ENCODE data around the gene ANKS3. TPM values are rescaled to one million over a fixed set of nuclear protein-coding genes. Genes with fewer than 3 reads are reported as not detected.

The ANKS3 gene
- total RNA-seq, 4 donors from 2014 or later, result 22.9 to 35.3 (median 25.1) TPM

- H3K27ac ChIP-seq, result peak overlapping the region in 1 of 3 donors; percentile 22
- no peaks in the 10 kb centered on the region for H3K9me3 ChIP-seq
- intact Hi-C loops (cut with DNase I), result loop anchor here (5.0 kb wide), 2 partner anchors 37 to 78 kb away; partner anchors contain the start of genes ANKS3 and DNAAF8
- 64 to 81% methylated on average over 10 to 11 of the region's 12 CpGs for WGBS, 2 donors
- no peak for DNase-seq
- H3K36me3 ChIP-seq, result peaks cover 37 to 41% of the 10 kb centered on the region in 2 donors
- H3K4me3 ChIP-seq (replicated peaks in 1 of 3), result no peak overlapping the region
- TF ChIP-seq CTCF (IDR thresholded peaks at IDR 0.05) (no peak), POLR2A (IDR thresholded peaks at IDR 0.05) (no peak)
- H3K27me3 ChIP-seq, result no peaks in the 10 kb centered on the region
- H3K4me1 ChIP-seq, result peaks cover 15 to 22% of the 10 kb centered on the region in 2 donors
Measured at GRCh38 chr16:4695473-4696171, 38.4 kb downstream of the ANKS3 start.

GRCh38 chr16:4694642-4695451 lies 39.2 kb downstream of the ANKS3 start:
- peaks cover 33% of the 10 kb centered on the region in 2 donors for H3K36me3 ChIP-seq
- WGBS, 2 donors, result 34 to 39% methylated on average over 5 to 9 of the region's 26 CpGs

GRCh38 chr16:4693956-4694641 lies 40.0 kb downstream of the ANKS3 start:
- Histone ChIP-seq H3K27me3 (no peaks in the 10 kb centered on the region), H3K36me3 (peaks cover 26 to 33% of the 10 kb centered on the region in 2 donors), H3K4me3 (replicated peaks in 1 of 3) (peak overlapping the region; percentile 34 to 97 (median 97)), H3K4me1 (peaks cover 15 to 22% of the 10 kb centered on the region in 2 donors), H3K27ac (peak overlapping the region; percentile 22 to 91 (median 87)), H3K9me3 (no peaks in the 10 kb centered on the region)
- no peak for TF ChIP-seq CTCF (IDR thresholded peaks at IDR 0.05)
- no peak for TF ChIP-seq POLR2A (IDR thresholded peaks at IDR 0.05)
- intact Hi-C loops (cut with DNase I), result no loop called here
- WGBS, 2 donors, result 8 to 13% methylated on average over 4 to 7 of the region's 54 CpGs
- DNase-seq, result peak; percentile 73

More at GRCh38 chr16:4694642-4695451, 39.2 kb downstream of the ANKS3 start:
- intact Hi-C loops (cut with DNase I), result loop anchor here (5.0 kb wide), 2 partner anchors 37 to 78 kb away; partner anchors contain the start of genes ANKS3 and DNAAF8
- no peaks in the 10 kb centered on the region for H3K27me3 ChIP-seq
- H3K4me1 ChIP-seq, result peaks cover 15 to 22% of the 10 kb centered on the region in 2 donors
- TF ChIP-seq POLR2A (IDR thresholded peaks at IDR 0.05), result no peak
- TF ChIP-seq CTCF (IDR thresholded peaks at IDR 0.05), result no peak
- H3K27ac ChIP-seq, result peak overlapping the region in 2 of 3 donors; percentile 22 to 87
- no peaks in the 10 kb centered on the region for H3K9me3 ChIP-seq
- H3K4me3 ChIP-seq (replicated peaks in 1 of 3), result peak overlapping the region in 1 of 3 donors; percentile 97
- no peak for DNase-seq

GRCh38 chr16:4693296-4693955 lies 40.6 kb downstream of the ANKS3 start, which contains the start of gene NUDT16L1:
NUDT16L1 (plus strand) TSS chr16:4693562; CDS start chr16:4693727, 165 bp downstream.
- Histone ChIP-seq H3K4me3 (replicated peaks in 1 of 3) (peak within 1 kb of the TSS; percentile 34 to 97 (median 97)), H3K9me3 (no peaks in the 10 kb centered on the region), H3K27ac (peak within 1 kb of the TSS; percentile 48 to 91 (median 87)), H3K36me3 (peaks cover 19 to 29% of the 10 kb centered on the region in 2 donors), H3K27me3 (no peaks in the 10 kb centered on the region), H3K4me1 (peaks cover 15 to 22% of the 10 kb centered on the region in 2 donors)
- DNase-seq, result peak; percentile 97 to 98
- TF ChIP-seq POLR2A (IDR thresholded peaks at IDR 0.05) (peak in 1 of 2 donors; percentile 92), CTCF (IDR thresholded peaks at IDR 0.05) (peak in 3 of 6 experiments; percentile 4 to 44 (median 29))
- 1 to 4% methylated on average over 5 to 9 of the region's 91 CpGs for WGBS, 2 donors
- intact Hi-C loops (cut with DNase I), result no loop called here

Data from thyroid gland (tissue), 4 donors.